ENCODE data around the gene FAM177B. TPM values are rescaled to one million over a fixed set of nuclear protein-coding genes. Genes with fewer than 3 reads are reported as not detected.

The FAM177B gene
- polyA plus RNA-seq, 1 experiment = not detected

- DNase-seq (ENCODE audit: low read depth) = no peak
- POLR2A ChIA-PET = no interaction called here
- TF ChIP-seq CTCF (IDR thresholded peaks at IDR 0.05; ENCODE audit: insufficient read depth, low read depth, low read length) = no peak
- Histone ChIP-seq H3K4me3 (ENCODE audit: low read depth, low read length) (no peak overlapping the region), H3K36me3 (ENCODE audit: control insufficient read depth, insufficient read depth, low read length) (no peaks in the 10 kb centered on the region), H3K27me3 (ENCODE audit: control insufficient read depth, insufficient read depth, low read length) (peaks cover 9% of the 10 kb centered on the region)
- CTCF ChIA-PET = interaction anchor here (0.6 kb wide), 1 partner anchor 35 kb away, joined by 3 read pairs; no protein-coding TSS in a partner anchor
Measured at GRCh38 chr1:222784916-222785315, 47.9 kb downstream of the FAM177B start.

GRCh38 chr1:222785529-222785928 is 48.5 kb downstream of the FAM177B start:
- no peak for DNase-seq (ENCODE audit: low read depth)
- no peaks in the 10 kb centered on the region for H3K36me3 ChIP-seq (ENCODE audit: control insufficient read depth, insufficient read depth, low read length)
- ChIA-PET POLR2A (no interaction called here), CTCF (interaction anchor here (0.6 to 14.2 kb wide), 2 partner anchors 36 to 302 kb away, joined by 3 to 273 read pairs; no protein-coding TSS in a partner anchor)
- H3K4me3 ChIP-seq (ENCODE audit: low read depth, low read length) = no peak overlapping the region
- no peak for TF ChIP-seq CTCF (IDR thresholded peaks at IDR 0.05; ENCODE audit: insufficient read depth, low read depth, low read length)
- H3K27me3 ChIP-seq (ENCODE audit: control insufficient read depth, insufficient read depth, low read length) = peaks cover 9% of the 10 kb centered on the region

DNA sequence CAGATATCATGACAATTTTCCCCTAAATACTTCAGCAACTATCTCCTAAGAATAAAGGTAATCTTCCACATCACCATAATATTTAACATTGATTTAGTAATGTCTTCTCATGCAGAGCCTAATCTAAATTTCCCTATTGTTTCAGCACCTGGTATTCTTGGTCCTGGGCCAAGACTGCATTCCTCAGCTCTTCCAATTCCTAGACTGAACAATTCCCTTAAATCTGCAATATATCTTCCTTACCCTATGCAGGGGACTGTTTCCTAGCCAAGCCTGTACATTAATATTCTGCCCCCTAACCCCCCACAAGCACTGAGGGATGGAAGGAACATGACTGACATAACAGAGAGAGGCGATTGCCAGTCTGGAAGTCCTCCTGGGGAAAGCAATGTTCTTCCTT is 49.1 kb downstream of the FAM177B start:
- CTCF ChIA-PET = interaction anchor here (14.2 kb wide), 1 partner anchor 301 kb away, joined by 273 read pairs; no protein-coding TSS in a partner anchor

DNA sequence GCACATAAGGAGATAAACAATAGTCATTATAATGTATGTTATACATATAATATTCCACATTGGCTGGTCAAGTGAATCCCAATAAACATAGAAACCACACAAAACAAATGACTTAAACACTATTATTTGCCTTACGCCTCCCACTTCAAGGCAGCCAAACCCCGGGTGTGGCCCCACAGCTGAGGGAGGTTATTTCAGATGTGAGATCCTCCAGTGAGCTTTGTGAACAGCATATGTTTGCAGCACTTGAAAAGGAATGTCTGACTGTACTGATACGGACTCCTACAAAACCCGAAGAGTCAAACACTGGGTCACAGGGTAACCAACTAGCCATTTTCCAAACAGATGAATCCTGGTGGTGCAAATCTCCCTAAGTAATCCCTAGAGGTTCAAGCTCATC is 50.7 kb downstream of the FAM177B start:
- no peak for DNase-seq (ENCODE audit: low read depth)
- ChIA-PET POLR2A (no interaction called here), CTCF (interaction anchor here (14.2 kb wide), 1 partner anchor 299 kb away, joined by 273 read pairs; no protein-coding TSS in a partner anchor)
- TF ChIP-seq CTCF (IDR thresholded peaks at IDR 0.05; ENCODE audit: insufficient read depth, low read depth, low read length) = no peak
- Histone ChIP-seq H3K4me3 (ENCODE audit: low read depth, low read length) (no peak overlapping the region), H3K27me3 (ENCODE audit: control insufficient read depth, insufficient read depth, low read length) (peaks cover 9% of the 10 kb centered on the region), H3K36me3 (ENCODE audit: control insufficient read depth, insufficient read depth, low read length) (no peaks in the 10 kb centered on the region)

More for the DNA sequence above, 49.1 kb downstream of the FAM177B start:
- POLR2A ChIA-PET = no interaction called here
- no peaks in the 10 kb centered on the region for H3K36me3 ChIP-seq (ENCODE audit: control insufficient read depth, insufficient read depth, low read length)
- peaks cover 9% of the 10 kb centered on the region for H3K27me3 ChIP-seq (ENCODE audit: control insufficient read depth, insufficient read depth, low read length)
- no peak for DNase-seq (ENCODE audit: low read depth)
- H3K4me3 ChIP-seq (ENCODE audit: low read depth, low read length) = no peak overlapping the region
- TF ChIP-seq CTCF (IDR thresholded peaks at IDR 0.05; ENCODE audit: insufficient read depth, low read depth, low read length) = no peak

GRCh38 chr1:222788402-222789156 is 51.6 kb downstream of the FAM177B start:
- Histone ChIP-seq H3K4me3 (ENCODE audit: low read depth, low read length) (no peak overlapping the region), H3K27me3 (ENCODE audit: control insufficient read depth, insufficient read depth, low read length) (peaks cover 7% of the 10 kb centered on the region), H3K36me3 (ENCODE audit: control insufficient read depth, insufficient read depth, low read length) (no peaks in the 10 kb centered on the region)
- ChIA-PET POLR2A (no interaction called here), CTCF (interaction anchor here (1.4 to 14.2 kb wide), 2 partner anchors 52 to 299 kb away, joined by 3 to 273 read pairs; partner anchors contain the start of gene FAM177B)
- no peak for DNase-seq (ENCODE audit: low read depth)
- TF ChIP-seq CTCF (IDR thresholded peaks at IDR 0.05; ENCODE audit: insufficient read depth, low read depth, low read length) = no peak
